Activated gamma-delta T cell treated with anti-CD3 and anti-CD28 coated beads, Interleukin-2, amount 50 U/mL, for 16 hours (primary cell): ENCODE results near the gene TRPM2.
"Not testable (repeated sequence)": the region's sequence is repeated elsewhere in the genome, so short reads cannot be mapped to it uniquely, and the experiment has no call there.

Experiments
- DNase-seq: peaks from one replicate; pipeline ENCODE4 v3.0.0-alpha.2; 2020; ENCODE audit warnings: low read depth

TRPM2 gene

DNA sequence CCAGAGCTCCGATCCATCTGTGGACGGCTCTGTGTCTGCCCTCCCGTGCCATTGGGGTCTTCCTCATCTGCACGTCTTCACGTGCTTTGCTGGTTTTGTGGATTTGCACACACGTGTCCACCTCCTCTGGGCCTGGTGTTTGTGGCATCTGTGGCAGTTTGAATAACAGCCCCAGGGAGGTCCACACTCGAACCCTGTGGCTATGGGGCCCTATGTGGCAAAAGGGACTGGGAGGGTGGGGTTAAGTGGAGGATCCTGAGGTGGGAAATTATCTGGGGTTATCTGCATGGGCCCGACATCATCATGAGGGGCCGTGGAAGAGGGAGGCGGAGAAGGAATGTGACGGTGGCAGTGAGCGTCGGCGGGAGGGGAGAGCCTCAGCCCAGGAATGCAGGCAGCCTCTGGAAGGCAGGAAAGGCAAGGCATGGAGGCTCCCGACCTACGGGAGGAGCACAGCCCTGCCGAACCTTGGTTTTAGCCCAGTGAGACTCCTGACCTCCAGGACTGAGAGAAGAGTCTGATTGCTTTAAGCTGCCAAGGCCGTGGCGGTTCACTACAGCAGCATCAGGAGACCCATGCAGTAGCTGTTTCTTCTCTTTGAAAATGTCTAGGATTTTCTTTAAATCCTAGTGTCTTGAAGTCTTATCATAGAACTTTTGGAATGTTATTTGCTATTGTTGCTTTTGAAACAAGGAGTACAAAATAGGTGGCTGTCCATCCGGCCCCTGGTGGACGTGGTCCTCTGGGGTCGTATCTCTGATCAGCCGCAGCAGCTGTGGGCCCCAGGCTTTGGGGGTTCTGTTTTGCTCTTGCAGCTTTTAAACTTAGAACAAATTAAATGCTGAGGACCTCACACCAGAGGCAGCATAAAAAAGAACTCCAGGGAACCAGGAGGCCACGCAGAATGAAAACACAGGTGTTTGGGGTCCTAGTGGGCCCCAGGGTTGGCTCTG lies 61.9 kb downstream of the TRPM2 start:
- no peak for DNase-seq

GRCh38 chr21:44416193-44416592 lies 62.8 kb downstream of the TRPM2 start:
- DNase-seq, result no peak

GRCh38 chr21:44417621-44418107 lies 64.2 kb downstream of the TRPM2 start:
- DNase-seq, result not testable (repeated sequence)

DNA sequence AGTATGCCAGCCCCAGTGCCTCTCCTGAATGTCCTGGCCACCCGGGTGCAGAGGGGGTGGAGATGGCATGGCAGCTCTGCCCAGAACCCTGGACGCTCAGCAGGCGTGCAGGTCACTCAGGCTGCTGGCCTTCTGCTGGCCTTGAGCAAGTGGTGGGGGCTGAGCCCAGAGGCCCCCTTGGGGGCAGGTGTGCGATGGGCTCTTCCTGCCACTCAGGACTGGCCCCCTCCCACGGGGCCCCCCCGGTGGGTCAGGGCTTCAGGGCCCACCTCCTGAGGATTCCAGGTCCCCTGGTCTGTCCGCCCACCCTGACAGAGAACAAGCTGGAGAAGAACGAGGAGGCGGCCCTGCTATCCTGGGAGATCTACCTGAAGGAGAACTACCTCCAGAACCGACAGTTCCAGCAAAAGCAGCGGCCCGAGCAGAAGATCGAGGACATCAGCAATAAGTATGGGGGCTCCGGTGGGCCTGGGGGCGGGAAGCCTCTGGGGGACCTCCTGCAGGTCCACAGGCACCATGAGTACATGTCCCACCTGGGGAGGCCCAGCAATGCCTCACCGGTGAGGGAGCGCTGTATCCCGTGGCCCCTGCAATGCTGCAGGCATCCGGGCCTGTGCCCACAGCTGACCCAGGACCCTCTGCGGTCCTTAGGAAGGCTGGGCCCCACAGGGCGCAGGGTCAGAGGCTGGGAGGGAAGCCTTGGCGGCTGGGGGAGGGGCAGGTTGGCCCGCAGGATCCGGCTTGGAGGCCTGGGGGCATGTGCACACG lies 64.9 kb downstream of the TRPM2 start:
- DNase-seq, result no peak

- DNase-seq, result no peak
Measured at GRCh38 chr21:44418876-44419230, 65.4 kb downstream of the TRPM2 start.

GRCh38 chr21:44419679-44420078 lies 66.3 kb downstream of the TRPM2 start:
- no peak for DNase-seq

- no peak for DNase-seq
Measured at GRCh38 chr21:44420416-44421205, 67.2 kb downstream of the TRPM2 start.

DNA sequence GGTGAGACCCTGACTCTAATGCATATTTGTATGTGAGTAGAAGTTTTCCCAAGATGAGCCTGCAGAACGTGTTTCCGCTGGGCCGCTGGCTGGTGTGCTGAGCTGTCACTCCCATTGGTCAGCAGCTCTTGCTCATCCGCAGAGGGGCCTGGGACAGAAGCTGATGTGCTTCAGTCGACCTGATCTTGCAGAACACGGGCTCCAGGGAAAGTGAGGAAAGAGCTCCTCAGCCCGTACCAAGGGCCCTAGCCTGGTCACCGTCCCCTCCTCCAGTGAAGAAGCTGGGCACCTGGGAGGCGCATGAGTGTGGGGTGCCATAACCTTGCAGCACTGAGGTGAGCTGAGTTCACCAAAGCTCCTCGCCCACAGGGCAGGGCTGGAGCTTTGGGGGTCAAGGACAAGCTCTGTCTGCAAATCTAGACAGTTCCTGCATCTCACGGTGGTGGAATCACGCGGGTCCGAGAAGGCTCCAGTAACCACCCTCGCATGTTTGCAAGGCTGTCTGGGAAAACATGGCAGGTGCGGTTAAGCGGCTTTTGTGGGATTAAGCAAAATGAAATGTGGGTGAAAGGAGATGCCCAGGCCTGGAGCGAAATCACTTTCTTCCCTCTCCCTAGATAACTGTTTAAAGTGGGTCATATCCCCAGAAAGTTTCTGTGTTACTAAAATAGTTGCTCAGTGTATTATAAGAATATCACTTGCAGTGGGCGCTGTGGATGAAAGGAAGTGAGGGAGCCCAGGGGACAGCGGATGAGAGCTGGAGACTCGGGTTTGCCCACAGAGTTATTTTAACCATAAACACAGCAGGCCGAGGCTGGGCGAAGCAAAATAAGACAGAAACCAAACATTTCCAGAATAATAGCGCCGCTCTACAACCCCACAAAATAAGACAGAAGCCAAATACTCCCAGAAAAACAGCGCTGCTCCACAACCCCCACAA lies 68.8 kb downstream of the TRPM2 start:
- no peak for DNase-seq

DNA sequence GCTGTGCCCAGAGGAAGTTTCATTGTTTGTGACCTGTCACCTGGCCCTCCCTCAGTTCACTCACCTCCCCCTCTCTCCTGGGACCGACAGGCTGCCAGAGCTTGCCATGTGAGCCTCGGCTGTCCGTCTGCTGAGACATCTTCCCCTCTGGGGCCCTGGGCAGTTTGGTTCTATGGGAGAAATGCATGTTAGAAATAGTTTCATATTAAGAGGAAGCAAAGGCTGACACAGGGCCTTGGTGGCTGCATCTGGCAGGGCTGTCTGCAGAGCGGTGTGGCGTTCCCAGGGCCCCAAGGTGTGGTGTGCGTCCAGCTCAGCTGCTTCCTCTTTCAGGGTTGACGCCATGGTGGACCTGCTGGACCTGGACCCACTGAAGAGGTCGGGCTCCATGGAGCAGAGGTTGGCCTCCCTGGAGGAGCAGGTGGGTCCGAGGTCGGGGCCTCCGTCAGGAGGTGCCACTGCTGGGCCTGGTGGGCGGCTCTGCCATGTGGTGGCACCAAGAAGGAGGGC lies 69.9 kb downstream of the TRPM2 start:
- no peak for DNase-seq

- DNase-seq, result no peak
Measured at GRCh38 chr21:44423941-44424607, 70.7 kb downstream of the TRPM2 start.

DNA sequence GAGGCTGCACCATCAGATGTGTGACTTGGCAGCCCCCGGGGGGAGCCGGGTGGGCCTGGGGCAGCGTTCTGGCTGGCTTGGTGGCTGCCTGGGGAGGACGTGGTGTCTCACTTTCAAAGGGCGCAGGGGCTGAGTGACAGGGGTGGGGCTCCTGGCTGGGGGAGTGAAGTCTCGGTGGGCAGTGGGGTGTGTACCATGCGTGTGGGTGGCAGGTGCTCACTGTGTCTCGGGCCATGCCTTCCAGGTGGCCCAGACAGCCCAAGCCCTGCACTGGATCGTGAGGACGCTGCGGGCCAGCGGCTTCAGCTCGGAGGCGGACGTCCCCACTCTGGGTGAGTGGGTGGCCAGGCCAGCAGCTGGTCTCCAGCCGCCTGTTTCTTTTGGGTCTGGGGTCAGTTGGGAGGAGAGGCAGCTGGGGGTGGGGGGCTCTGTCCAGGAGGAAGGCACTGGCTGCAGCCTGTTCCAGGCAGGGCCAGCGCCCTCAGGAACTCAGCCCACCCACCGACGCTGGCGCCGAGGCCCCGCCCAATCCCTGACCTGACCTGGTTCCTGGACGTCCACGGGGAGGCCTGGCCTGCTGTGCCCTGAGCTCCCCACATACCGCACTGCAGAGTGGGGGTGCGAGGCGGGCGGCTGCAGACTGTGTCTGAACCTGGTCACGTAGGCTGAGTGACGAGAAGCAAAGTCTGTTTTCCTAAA lies 71.3 kb downstream of the TRPM2 start:
- DNase-seq, result no peak

DNA sequence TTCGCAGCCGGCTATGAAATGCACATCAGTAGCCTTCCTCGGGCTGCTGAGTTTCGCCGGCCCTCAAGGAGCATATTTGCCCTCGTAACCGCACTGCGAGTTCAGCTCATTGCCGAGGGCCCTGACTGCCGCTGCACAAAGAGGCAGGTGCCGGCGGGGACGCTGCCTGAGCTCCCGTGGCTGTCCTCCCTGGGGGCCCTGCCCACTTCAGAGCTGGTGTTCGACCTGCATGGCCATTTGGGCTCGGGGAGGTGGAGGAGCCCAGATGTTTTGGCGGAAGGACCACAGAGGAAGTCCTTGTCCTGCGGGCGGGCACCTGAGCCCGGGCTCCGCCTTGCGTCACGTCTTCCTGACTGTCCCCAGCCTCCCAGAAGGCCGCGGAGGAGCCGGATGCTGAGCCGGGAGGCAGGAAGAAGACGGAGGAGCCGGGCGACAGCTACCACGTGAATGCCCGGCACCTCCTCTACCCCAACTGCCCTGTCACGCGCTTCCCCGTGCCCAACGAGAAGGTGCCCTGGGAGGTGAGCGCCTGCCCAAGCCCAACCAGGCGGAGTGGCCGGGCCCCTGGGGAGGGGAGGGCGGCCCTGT lies 72.0 kb downstream of the TRPM2 start:
- DNase-seq, result no peak

- DNase-seq, result no peak
Measured at GRCh38 chr21:44425895-44426662, 72.7 kb downstream of the TRPM2 start.

DNA sequence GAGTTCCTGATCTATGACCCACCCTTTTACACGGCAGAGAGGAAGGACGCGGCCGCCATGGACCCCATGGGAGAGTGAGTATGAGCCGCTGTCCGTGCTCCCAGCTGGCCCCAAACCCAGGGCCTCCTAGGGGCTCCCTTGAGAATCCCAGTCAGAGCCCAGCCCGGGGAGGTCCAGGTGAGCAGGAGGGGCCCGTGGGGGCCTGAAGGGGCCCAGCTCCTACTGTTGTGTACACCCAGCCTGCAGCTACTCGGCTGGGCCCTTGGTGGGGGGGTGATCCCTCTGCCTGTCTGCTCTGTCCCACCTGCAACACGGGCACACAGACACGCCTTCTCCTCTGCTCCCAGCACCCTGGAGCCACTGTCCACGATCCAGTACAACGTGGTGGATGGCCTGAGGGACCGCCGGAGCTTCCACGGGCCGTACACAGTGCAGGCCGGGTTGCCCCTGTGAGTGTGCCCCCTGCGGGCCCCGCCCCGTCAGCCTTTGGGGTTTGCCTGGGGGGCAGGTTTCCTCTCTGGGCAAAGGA lies 73.3 kb downstream of the TRPM2 start:
- DNase-seq, result no peak

- DNase-seq, result no peak
Measured at GRCh38 chr21:44427241-44428120, 74.1 kb downstream of the TRPM2 start.

DNA sequence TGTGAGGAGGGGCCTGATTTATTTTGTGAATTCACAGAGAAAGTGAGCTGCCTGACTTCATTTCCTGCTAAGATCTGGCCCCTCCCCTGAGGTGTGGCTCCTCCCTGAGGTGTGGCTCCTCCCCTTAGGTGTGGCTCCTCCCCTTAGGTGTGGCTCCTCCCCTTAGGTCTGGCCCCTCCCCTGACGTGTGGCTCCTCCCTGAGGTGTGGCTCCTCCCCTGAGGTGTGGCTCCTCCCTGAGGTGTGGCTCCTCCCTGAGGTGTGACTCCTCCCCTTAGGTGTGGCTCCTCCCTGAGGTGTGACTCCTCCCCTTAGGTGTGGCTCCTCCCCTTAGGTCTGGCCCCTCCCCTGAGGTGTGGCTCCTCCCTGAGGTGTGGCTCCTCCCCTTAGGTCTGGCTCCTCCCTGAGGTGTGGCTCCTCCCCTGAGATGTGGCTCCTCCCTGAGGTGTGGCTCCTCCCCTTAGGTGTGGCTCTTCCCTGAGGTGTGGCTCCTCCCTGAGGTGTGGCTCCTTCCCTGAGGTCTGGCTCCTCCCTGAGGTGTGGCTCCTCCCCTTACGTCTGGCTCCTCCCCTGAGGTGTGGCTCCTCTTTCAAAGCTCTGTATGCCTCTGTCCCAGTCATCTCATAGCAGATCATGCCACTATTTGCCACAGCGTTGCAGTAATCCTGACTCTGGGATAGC lies 75.0 kb downstream of the TRPM2 start:
- peak; percentile 30 for DNase-seq

DNA sequence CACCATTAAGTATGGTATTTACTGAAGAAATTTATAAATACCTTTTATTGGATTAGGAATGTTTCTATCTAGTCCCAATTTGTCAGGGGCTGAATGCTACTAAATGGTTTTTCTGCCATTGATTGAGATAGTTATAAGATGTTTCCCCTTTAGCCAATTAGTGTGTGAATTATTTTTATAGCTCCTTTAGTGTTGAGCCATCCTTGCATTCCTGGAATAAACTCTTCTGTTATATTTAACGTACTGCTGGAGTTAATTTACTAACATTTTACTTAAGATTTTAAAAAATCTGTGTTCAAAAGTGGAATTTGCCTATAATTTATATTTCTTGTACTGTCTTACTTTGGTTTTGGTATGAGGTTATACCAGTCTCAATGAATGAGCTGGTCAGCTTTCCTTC lies 76.5 kb downstream of the TRPM2 start:
- DNase-seq, result no peak
